Measurements from ENCODE around the gene FOXQ1. TPM values are rescaled to one million over a fixed set of nuclear protein-coding genes. Genes with fewer than 3 reads are reported as not detected.

The FOXQ1 gene
- total and polyA plus RNA-seq, 2 of the 13 experiments (the other 11 are each of a cell fraction or from before 2014, with no cell fraction given) = 35.2 to 39.8 TPM

GRCh38 chr6:1312473-1313367 lies 822 bp downstream of the FOXQ1 start (continued):
- TF ChIP-seq HMGXB4 (CRISPR knock-in tag; IDR thresholded peaks at IDR 0.05; ENCODE audit: borderline replicate concordance in 1 of 2, low read depth in 1 of 2) = peak in 1 of 2 experiments; percentile 11; a peak in 1 of 4 replicates
- TF ChIP-seq ZNF18 (CRISPR knock-in tag; IDR thresholded peaks at IDR 0.05; ENCODE audit: insufficient replicate concordance) = no peak
- TF ChIP-seq NR3C1 (CRISPR knock-in tag; IDR thresholded peaks at IDR 0.05) = no peak
- TF ChIP-seq ZNF747 (CRISPR knock-in tag; IDR thresholded peaks at IDR 0.05; ENCODE audit: borderline replicate concordance) = 0 out of 2 replicates have a peak, but pooled peaks have one; percentile 64
- 0 out of 2 replicates have a peak, but pooled peaks have one; percentile 77 for TF ChIP-seq FIP1L1 (IDR thresholded peaks at IDR 0.05; ENCODE audit: borderline replicate concordance, insufficient read depth, low read depth, low read length)
- no peak for TF ChIP-seq ZNF616 (CRISPR knock-in tag; IDR thresholded peaks at IDR 0.05; ENCODE audit: low read depth)
- 0 out of 2 replicates have a peak, but pooled peaks have one; percentile 22 for TF ChIP-seq ZNF143 (CRISPR knock-in tag; IDR thresholded peaks at IDR 0.05)
- TF ChIP-seq SATB2 (CRISPR knock-in tag; IDR thresholded peaks at IDR 0.05) = no peak
- TF ChIP-seq NFIC (IDR thresholded peaks at IDR 0.05; ENCODE audit: low read length) = no peak
- peak; percentile 65; the same call in 1 of the 2 replicates for TF ChIP-seq TAF1 (CRISPR knock-in tag; IDR thresholded peaks at IDR 0.05)
- no peak; the same call in 1 of the 2 replicates for TF ChIP-seq SIN3B (IDR thresholded peaks at IDR 0.05; ENCODE audit: low read length)
- no peak for TF ChIP-seq FOXP4 (CRISPR knock-in tag; IDR thresholded peaks at IDR 0.05)
- TF ChIP-seq NFE2L2 (IDR thresholded peaks at IDR 0.05; ENCODE audit: low read length) = no peak
- peak; percentile 8 for TF ChIP-seq YY1 (IDR thresholded peaks at IDR 0.05; ENCODE audit: insufficient read depth, insufficient replicate concordance, low read depth, low read length)
- 0 out of 4 replicates have a peak, but pooled peaks of 1 of the 2 experiments have one; percentile 6 for TF ChIP-seq REST (IDR thresholded peaks at IDR 0.05; ENCODE audit: borderline replicate concordance in 1 of 2, low read depth in 1 of 2, low read length in 2 of 2)
- no peak; the same call in 1 of the 2 replicates for TF ChIP-seq ZNF431 (CRISPR knock-in tag; IDR thresholded peaks at IDR 0.05; ENCODE audit: borderline replicate concordance, low read depth)
- TF ChIP-seq YEATS2 (CRISPR knock-in tag; IDR thresholded peaks at IDR 0.05; ENCODE audit: borderline replicate concordance) = no peak
- TF ChIP-seq CREM (IDR thresholded peaks at IDR 0.05) = no peak
- no peak for TF ChIP-seq CREM (CRISPR knock-in tag; IDR thresholded peaks at IDR 0.05)
